Measurements from ENCODE around the gene AGXT2.

GRCh38 chr5:35059251-35059650, 11.5 kb upstream of the AGXT2 start:
- TF ChIP-seq EP300 (IDR thresholded peaks at IDR 0.05; ENCODE audit: borderline replicate concordance) (no peak), TAF1 (IDR thresholded peaks at IDR 0.05; ENCODE audit: low read depth) (no peak), RAD21 (IDR thresholded peaks at IDR 0.05; ENCODE audit: low read depth) (no peak), REST (IDR thresholded peaks at IDR 0.05; ENCODE audit: low read depth) (no peak), USF1 (IDR thresholded peaks at IDR 0.05) (no peak), EGR1 (IDR thresholded peaks at IDR 0.05) (no peak), CREB1 (IDR thresholded peaks at IDR 0.05; ENCODE audit: low read depth) (no peak), CEBPB (IDR thresholded peaks at IDR 0.05) (no peak), MAX (IDR thresholded peaks at IDR 0.05) (no peak), FOXM1 (IDR thresholded peaks at IDR 0.05; ENCODE audit: borderline replicate concordance, low read depth) (no peak)

Measured in Ishikawa (cell line).